CD14-positive monocyte (primary cell): ENCODE data around the gene PATJ. TPM values are rescaled to one million over a fixed set of nuclear protein-coding genes. Genes with fewer than 3 reads are reported as not detected.

Source experiments
- DNase-seq, 3 donors: peaks; one replicate each; pipeline ENCODE4 v3.0.0-alpha.2; 2011 to 2022
- H2AFZ ChIP-seq: 2 replicates; pipeline ENCODE4 v1.6.0; 2012; ENCODE audit warnings: mild to moderate bottlenecking, low read depth, low read length, inconsistent platforms; ENCODE audit not compliant: insufficient read depth, poor library complexity, severe bottlenecking
- H3K27ac ChIP-seq, 2 donors: 1 replicate in 1 of 2; 2 replicates in 1 of 2; pipeline ENCODE4 v1.5.1; 2012 to 2013; ENCODE audit warnings: low read length in 2 of 2, control low read depth in 1 of 2, inconsistent platforms in 1 of 2, low read depth in 1 of 2, mild to moderate bottlenecking in 1 of 2
- H3K27me3 ChIP-seq, 2 donors: one replicate each; pipeline versions ENCODE4 v1.6.0 to v1.6.1; 2011 to 2013; ENCODE audit warnings: low read length in 2 of 2; ENCODE audit not compliant: control insufficient read depth in 2 of 2, insufficient read depth in 2 of 2
- H3K36me3 ChIP-seq, 2 donors: replicated peaks in 1 of 2; 1 replicate in 1 of 2; 2 replicates in 1 of 2; pipeline versions ENCODE4 v1.5.1 to v1.6.1; 2012 to 2013; ENCODE audit warnings: low read length in 2 of 2, control low read depth in 1 of 2, inconsistent platforms in 1 of 2, mild to moderate bottlenecking in 1 of 2; ENCODE audit not compliant: insufficient read depth in 2 of 2, control insufficient read depth in 1 of 2
- H3K4me1 ChIP-seq, 2 donors: 1 replicate in 1 of 2; 2 replicates in 1 of 2; pipeline versions ENCODE4 v1.5.1 to v1.6.1; 2012 to 2013; ENCODE audit warnings: low read length in 2 of 2, control low read depth in 1 of 2, inconsistent platforms in 1 of 2, mild to moderate bottlenecking in 1 of 2, moderate library complexity in 1 of 2; ENCODE audit not compliant: insufficient read depth in 2 of 2, control insufficient read depth in 1 of 2
- H3K4me2 ChIP-seq: replicated peaks from 2 replicates; pipeline ENCODE3; 2012; ENCODE audit warnings: low read length, moderate library complexity, mild to moderate bottlenecking; ENCODE audit not compliant: poor library complexity, severe bottlenecking; ENCODE audit errors: extremely low read depth
- H3K4me3 ChIP-seq, 3 experiments: fragments of 200-600 bp in 1 of 3; sonication (generic) in 1 of 3; replicated peaks in 1 of 3; 1 replicate in 2 of 3; 2 replicates in 1 of 3; pipeline ENCODE4 v1.5.1; 2011 to 2013; ENCODE audit warnings: low read length in 3 of 3, mild to moderate bottlenecking in 3 of 3, control low read depth in 2 of 3, low read depth in 2 of 3, inconsistent platforms in 1 of 3, moderate library complexity in 1 of 3
- H3K79me2 ChIP-seq: 2 replicates; pipeline ENCODE4 v1.6.0; 2012; ENCODE audit warnings: mild to moderate bottlenecking, control low read depth, inconsistent platforms, low read length, moderate library complexity; ENCODE audit not compliant: insufficient read depth
- H3K9ac ChIP-seq: 2 replicates; pipeline ENCODE4 v1.6.0; 2017; ENCODE audit warnings: low read length, mild to moderate bottlenecking; ENCODE audit not compliant: insufficient read depth, poor library complexity, severe bottlenecking
- H3K9me3 ChIP-seq, 2 donors: replicated peaks in 1 of 2; 1 replicate in 1 of 2; 2 replicates in 1 of 2; pipeline versions ENCODE4 v1.5.1 to v1.6.1; 2012 to 2013; ENCODE audit warnings: low read length in 2 of 2, control low read depth in 1 of 2; ENCODE audit not compliant: control insufficient read depth in 1 of 2, insufficient read depth in 1 of 2
- H4K20me1 ChIP-seq: 2 replicates; pipeline ENCODE4 v1.6.0; 2012; ENCODE audit warnings: mild to moderate bottlenecking, low read length, control low read depth, moderate library complexity; ENCODE audit not compliant: insufficient read depth
- H3K27ac Mint-ChIP-seq, 7 donors: one replicate each; pipeline ENCODE4 v1.8.0; 2020; ENCODE audit warnings: mild to moderate bottlenecking in 7 of 7, mixed read lengths in 7 of 7, moderate library complexity in 6 of 7, inconsistent platforms in 2 of 7
- H3K27me3 Mint-ChIP-seq, 3 donors: one replicate each; pipeline ENCODE4 v1.8.0; 2021 to 2022; ENCODE audit warnings: low read depth in 3 of 3, mild to moderate bottlenecking in 3 of 3, mixed read lengths in 3 of 3, moderate library complexity in 3 of 3, inconsistent platforms in 1 of 3
- H3K36me3 Mint-ChIP-seq, 2 donors: one replicate each; pipeline ENCODE4 v1.8.0; 2020; ENCODE audit warnings: mixed read lengths in 2 of 2, inconsistent platforms in 1 of 2, mild to moderate bottlenecking in 1 of 2
- H3K4me1 Mint-ChIP-seq: one replicate; pipeline ENCODE4 v1.8.0; 2020; ENCODE audit warnings: mild to moderate bottlenecking, mixed read lengths
- H3K4me3 Mint-ChIP-seq, 2 donors: one replicate each; pipeline ENCODE4 v1.8.0; 2020; ENCODE audit warnings: mild to moderate bottlenecking in 2 of 2, mixed read lengths in 2 of 2, moderate library complexity in 1 of 2
- H3K9me3 Mint-ChIP-seq, 7 donors: one replicate each; pipeline ENCODE4 v1.8.0; 2020 to 2022; ENCODE audit warnings: mixed read lengths in 7 of 7, mild to moderate bottlenecking in 6 of 7, moderate library complexity in 6 of 7, inconsistent platforms in 2 of 7
- CTCF ChIP-seq: fragments of 200-600 bp; IDR thresholded peaks from one replicate; pipeline ENCODE4 v1.8.0; 2022; ENCODE audit warnings: antibody characterized with exemption, mild to moderate bottlenecking
- WGBS: methylation state at CpG from one replicate; pipeline ENCODE4 v1.1.5; 2013; ENCODE audit warnings: missing lambda C conversion rate; ENCODE audit not compliant: insufficient coverage; 5-methylcytosine and 5-hydroxymethylcytosine counted together
- intact Hi-C, 2 donors: fragments of 100-400 bp; cut with micrococcal nuclease; formaldehyde crosslinking; loops; one replicate each; pipeline versions ENCODE4 v1.15.0 to v1.15.1; 2023
- polyA plus RNA-seq, 3 donors: library from polyadenylated mRNA; depleted of rRNA in 1 of 3; unstranded in 2 of 3; stranded (reverse) in 1 of 3; fragments of 300-500 nt in 2 of 3; fragments of >200 nt in 1 of 3; fragmentation: Illumina TruSeq in 2 of 3; gene quantifications; 1 replicate in 2 of 3; 2 replicates in 1 of 3; pipeline ENCODE4 v1.2.3, GENCODE V29; 2012 to 2021

Gene PATJ
- polyA plus RNA-seq, 3 donors, result 0.01 to 0.23 TPM; not detected in 1

GRCh38 chr1:62022382-62022983 lies 280.2 kb downstream of the PATJ start:
- no peak for TF ChIP-seq CTCF
- WGBS, result 100% methylated on average over 2 of the region's 6 CpGs
- no peaks in the 10 kb centered on the region for H3K9me3 Mint-ChIP-seq
- Histone ChIP-seq H3K9ac (no peak overlapping the region), H3K4me2 (no peak overlapping the region), H4K20me1 (no peaks in the 10 kb centered on the region), H3K79me2 (no peaks in the 10 kb centered on the region), H3K36me3 (no peaks in the 10 kb centered on the region), H3K27me3 (no peaks in the 10 kb centered on the region), H3K4me1 (no peaks in the 10 kb centered on the region), H3K4me3 (no peak overlapping the region), H2AFZ (no peak overlapping the region), H3K9me3 (no peaks in the 10 kb centered on the region), H3K27ac (no peak overlapping the region)
- peaks cover 0 to 4% (median 0%) of the 10 kb centered on the region in 3 donors for H3K27me3 Mint-ChIP-seq
- no peak overlapping the region for H3K27ac Mint-ChIP-seq
- peaks cover 3% of the 10 kb centered on the region for H3K4me1 Mint-ChIP-seq
- DNase-seq, result no peak
- H3K36me3 Mint-ChIP-seq, result no peaks in the 10 kb centered on the region
- intact Hi-C loops, result no loop called here
- no peak overlapping the region for H3K4me3 Mint-ChIP-seq

GRCh38 chr1:62024690-62025089 lies 282.4 kb downstream of the PATJ start:
- Histone ChIP-seq H3K9ac (no peak overlapping the region), H3K79me2 (no peaks in the 10 kb centered on the region), H2AFZ (no peak overlapping the region), H3K27me3 (no peaks in the 10 kb centered on the region), H3K4me3 (no peak overlapping the region), H3K4me2 (no peak overlapping the region), H3K9me3 (peaks cover 0 to 4% of the 10 kb centered on the region in 2 donors), H3K4me1 (no peaks in the 10 kb centered on the region), H3K27ac (no peak overlapping the region), H4K20me1 (no peaks in the 10 kb centered on the region), H3K36me3 (no peaks in the 10 kb centered on the region)
- no peak overlapping the region for H3K27ac Mint-ChIP-seq
- no peak for DNase-seq
- H3K4me1 Mint-ChIP-seq, result no peaks in the 10 kb centered on the region
- H3K9me3 Mint-ChIP-seq, result peaks cover 0 to 8% (median 2%) of the 10 kb centered on the region in 7 donors
- H3K36me3 Mint-ChIP-seq, result no peaks in the 10 kb centered on the region
- WGBS, result 83% methylated on average over 1 of the region's 2 CpGs
- H3K27me3 Mint-ChIP-seq, result peaks cover 0 to 4% (median 0%) of the 10 kb centered on the region in 3 donors
- intact Hi-C loops, result no loop called here
- H3K4me3 Mint-ChIP-seq, result no peak overlapping the region
- no peak for TF ChIP-seq CTCF
